OCI-LY7 (cell line): Measurements from ENCODE around the gene ENDOG.
"Not testable (repeated sequence)": the region's sequence is repeated elsewhere in the genome, so short reads cannot be mapped to it uniquely, and the experiment has no call there.

Source experiments
- EZH2phosphoT487 ChIP-seq: fragments of 200-600 bp; sonication (generic); IDR thresholded peaks from 2 replicates; pipeline ENCODE4 v1.6.1; 2018; ENCODE audit warnings: low read depth, borderline replicate concordance, mild to moderate bottlenecking, mixed run types, antibody characterized with exemption, low read length, moderate library complexity, mixed read lengths
- TF ChIP-seq, protein P1 (sequence below): fragments of 200-600 bp; sonication (generic); conservative IDR thresholded peaks from 2 replicates; pipeline ENCODE4 v1.5.1; 2014; ENCODE audit warnings: mild to moderate bottlenecking, antibody characterized with exemption, low read length, moderate library complexity, mixed read lengths

DNA sequence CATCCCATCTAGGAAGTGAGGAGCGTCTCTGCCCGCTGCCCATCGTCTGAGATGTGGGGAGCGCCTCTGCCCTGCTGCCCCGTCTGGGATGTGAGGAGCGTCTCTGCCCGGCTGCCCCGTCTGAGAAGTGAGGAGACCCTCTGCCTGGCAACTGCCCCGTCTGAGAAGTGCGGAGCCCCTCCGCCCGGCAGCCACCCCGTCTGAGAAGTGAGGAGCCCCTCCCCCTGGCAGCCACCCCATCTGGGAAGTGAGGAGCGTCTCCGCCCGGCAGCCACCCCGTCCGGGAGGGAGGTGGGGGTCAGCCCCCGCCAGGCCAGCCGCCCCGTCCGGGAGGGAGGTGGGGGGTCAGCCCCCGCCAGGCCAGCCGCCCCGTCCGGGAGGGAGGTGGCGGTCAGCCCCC lies 38.2 kb upstream of the ENDOG start:
- TF ChIP-seq, protein P1, sequence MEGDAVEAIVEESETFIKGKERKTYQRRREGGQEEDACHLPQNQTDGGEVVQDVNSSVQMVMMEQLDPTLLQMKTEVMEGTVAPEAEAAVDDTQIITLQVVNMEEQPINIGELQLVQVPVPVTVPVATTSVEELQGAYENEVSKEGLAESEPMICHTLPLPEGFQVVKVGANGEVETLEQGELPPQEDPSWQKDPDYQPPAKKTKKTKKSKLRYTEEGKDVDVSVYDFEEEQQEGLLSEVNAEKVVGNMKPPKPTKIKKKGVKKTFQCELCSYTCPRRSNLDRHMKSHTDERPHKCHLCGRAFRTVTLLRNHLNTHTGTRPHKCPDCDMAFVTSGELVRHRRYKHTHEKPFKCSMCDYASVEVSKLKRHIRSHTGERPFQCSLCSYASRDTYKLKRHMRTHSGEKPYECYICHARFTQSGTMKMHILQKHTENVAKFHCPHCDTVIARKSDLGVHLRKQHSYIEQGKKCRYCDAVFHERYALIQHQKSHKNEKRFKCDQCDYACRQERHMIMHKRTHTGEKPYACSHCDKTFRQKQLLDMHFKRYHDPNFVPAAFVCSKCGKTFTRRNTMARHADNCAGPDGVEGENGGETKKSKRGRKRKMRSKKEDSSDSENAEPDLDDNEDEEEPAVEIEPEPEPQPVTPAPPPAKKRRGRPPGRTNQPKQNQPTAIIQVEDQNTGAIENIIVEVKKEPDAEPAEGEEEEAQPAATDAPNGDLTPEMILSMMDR = not testable (repeated sequence)
- TF ChIP-seq EZH2phosphoT487 = not testable (repeated sequence)
